AG04449 (cell line): Measurements from ENCODE around the gene ANKH.
"Not testable (repeated sequence)": the region's sequence is repeated elsewhere in the genome, so short reads cannot be mapped to it uniquely, and the experiment has no call there.

Experiments
- CTCF ChIA-PET: fragments of 350-600 bp; formaldehyde crosslinking; extraction: SDS; loops from one replicate; lab custom pipeline; 2021; ENCODE audit warnings: antibody characterized with exemption; lab: Yijun Ruan, JAX
- POLR2A ChIA-PET: fragments of 400-600, 350-600 bp; formaldehyde crosslinking; extraction: SDS; loops from one replicate; lab custom pipeline; 2020; ENCODE audit warnings: antibody characterized with exemption, inconsistent platforms; lab: Yijun Ruan, JAX
- DNase-seq: peaks from one replicate; pipeline ENCODE4 v3.0.0-alpha.2; 2010; ENCODE audit warnings: low read depth, low spot score
- H3K4me3 ChIP-seq: 2 replicates; pipeline ENCODE4 v1.5.1; 2011; ENCODE audit warnings: low read depth, mild to moderate bottlenecking, control low read depth, low read length
- CTCF ChIP-seq: IDR thresholded peaks from one replicate; pipeline ENCODE4 v1.5.1; 2011; ENCODE audit warnings: mild to moderate bottlenecking, moderate library complexity, low read length, control low read depth, inconsistent platforms; ENCODE audit not compliant: insufficient read depth; ENCODE audit errors: missing control alignments

ANKH gene

GRCh38 chr5:14851050-14851419, 20.5 kb downstream of the ANKH start:
- no peak for TF ChIP-seq CTCF
- ChIA-PET CTCF (interaction anchor here (1.6 kb wide), 1 partner anchor 21 kb away, joined by 8 read pairs; the partner anchor contains the start of gene ANKH), POLR2A (no interaction called here)

GRCh38 chr5:14850419-14851049, 21.0 kb downstream of the ANKH start:
- no peak for DNase-seq
- H3K4me3 ChIP-seq: no peak overlapping the region
- TF ChIP-seq CTCF: no peak
- POLR2A ChIA-PET: interaction anchor here (0.9 kb wide), 1 partner anchor 152 kb away, joined by 3 read pairs; no protein-coding TSS in a partner anchor
- CTCF ChIA-PET: interaction anchor here (1.0 to 1.2 kb wide), 3 partner anchors 123 to 159 kb away, joined by 3 to 5 read pairs (median 3); no protein-coding TSS in a partner anchor

More at GRCh38 chr5:14851050-14851419, 20.5 kb downstream of the ANKH start:
- H3K4me3 ChIP-seq: no peak overlapping the region
- no peak for DNase-seq

- no peak for DNase-seq
- CTCF ChIA-PET: interaction anchor here (0.9 to 1.4 kb wide), 5 partner anchors 21 to 160 kb away, joined by 3 to 5 read pairs (median 3); partner anchors contain the start of gene ANKH
- POLR2A ChIA-PET: interaction anchor here (0.9 kb wide), 1 partner anchor 153 kb away, joined by 3 read pairs; no protein-coding TSS in a partner anchor
- H3K4me3 ChIP-seq: no peak overlapping the region
- no peak for TF ChIP-seq CTCF
Measured at GRCh38 chr5:14849516-14850294, 21.9 kb downstream of the ANKH start.

GRCh38 chr5:14848942-14849341, 22.6 kb downstream of the ANKH start:
- H3K4me3 ChIP-seq, POLR2A ChIA-PET, DNase-seq: not testable (repeated sequence)
- CTCF ChIA-PET: interaction anchor here (0.9 to 1.4 kb wide), 2 partner anchors 20 to 22 kb away, joined by 3 to 4 read pairs; partner anchors contain the start of gene ANKH

- ChIA-PET POLR2A (no interaction called here), CTCF (interaction anchor here (0.6 kb wide), 1 partner anchor 10 kb away, joined by 3 read pairs; no protein-coding TSS in a partner anchor)
- TF ChIP-seq CTCF: no peak
- DNase-seq: no peak
- no peak overlapping the region for H3K4me3 ChIP-seq
Measured at GRCh38 chr5:14848385-14848784, 23.2 kb downstream of the ANKH start.

GRCh38 chr5:14847471-14847870, 24.1 kb downstream of the ANKH start:
- POLR2A ChIA-PET: no interaction called here
- CTCF ChIA-PET: no interaction called here
- no peak overlapping the region for H3K4me3 ChIP-seq
- DNase-seq: no peak
- no peak for TF ChIP-seq CTCF
